Brain microvascular endothelial cell (primary cell): ENCODE data around the gene SLC22A12.
A peak's percentile ranks its signal among the peaks of the same experiment; 100 is the strongest.

Experiments
- DNase-seq: peaks from one replicate; pipeline ENCODE4 v3.0.0-alpha.2; 2020
- H3K27ac ChIP-seq: fragments of 250-450 bp; sonication (Bioruptor Pico); 2 replicates; pipeline ENCODE4 v1.5.1; 2020; ENCODE audit warnings: mild to moderate bottlenecking, moderate library complexity
- H3K27me3 ChIP-seq: fragments of 250-450 bp; sonication (Bioruptor Pico); replicated peaks from 2 replicates; pipeline ENCODE4 v1.5.1; 2020; ENCODE audit warnings: mild to moderate bottlenecking
- H3K36me3 ChIP-seq: fragments of 250-450 bp; sonication (Bioruptor Pico); replicated peaks from 2 replicates; pipeline ENCODE4 v1.5.1; 2020; ENCODE audit warnings: mild to moderate bottlenecking
- H3K4me3 ChIP-seq: 2 replicates; pipeline ENCODE4 v1.5.1; 2011; ENCODE audit warnings: low read depth, mild to moderate bottlenecking, control low read depth, low read length, moderate library complexity
- CTCF ChIP-seq: IDR thresholded peaks from 2 replicates; pipeline ENCODE4 v1.5.1; 2011; ENCODE audit warnings: low read depth, mild to moderate bottlenecking, moderate library complexity, low read length, control low read depth, inconsistent platforms; ENCODE audit errors: missing control alignments
- in situ Hi-C: cut with HindIII; loops from 2 replicates; pipeline ENCODE4 v1.10.0; 2017; ENCODE audit warnings: low sequenced_read_pairs, low pct_ligation_motif_present

Gene SLC22A12

DNA sequence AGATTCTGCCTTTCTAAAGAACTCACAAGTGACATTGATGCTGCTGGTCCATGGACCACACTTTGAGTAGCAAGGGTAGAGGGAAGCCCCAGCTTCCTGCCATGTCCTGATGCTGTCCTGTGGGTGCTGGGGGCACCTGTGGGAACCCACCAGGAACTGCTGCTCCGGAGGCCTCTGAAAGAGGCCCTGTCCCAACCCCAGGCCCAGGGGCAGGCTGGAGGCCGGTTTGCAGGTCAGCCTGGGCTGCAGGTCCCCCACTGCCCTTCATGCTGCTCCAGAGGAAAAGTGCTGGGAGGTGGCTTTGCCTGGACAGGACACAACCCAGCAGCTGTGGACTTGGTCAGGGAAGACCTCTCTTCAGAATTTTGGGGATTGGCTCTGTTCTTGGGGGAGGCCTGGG is 44.8 kb upstream of the SLC22A12 start:
- Histone ChIP-seq H3K27ac (no peak overlapping the region), H3K27me3 (no peaks in the 10 kb centered on the region), H3K4me3 (no peak overlapping the region), H3K36me3 (no peaks in the 10 kb centered on the region)
- in situ Hi-C loops = no loop called here
- no peak for TF ChIP-seq CTCF
- no peak for DNase-seq

DNA sequence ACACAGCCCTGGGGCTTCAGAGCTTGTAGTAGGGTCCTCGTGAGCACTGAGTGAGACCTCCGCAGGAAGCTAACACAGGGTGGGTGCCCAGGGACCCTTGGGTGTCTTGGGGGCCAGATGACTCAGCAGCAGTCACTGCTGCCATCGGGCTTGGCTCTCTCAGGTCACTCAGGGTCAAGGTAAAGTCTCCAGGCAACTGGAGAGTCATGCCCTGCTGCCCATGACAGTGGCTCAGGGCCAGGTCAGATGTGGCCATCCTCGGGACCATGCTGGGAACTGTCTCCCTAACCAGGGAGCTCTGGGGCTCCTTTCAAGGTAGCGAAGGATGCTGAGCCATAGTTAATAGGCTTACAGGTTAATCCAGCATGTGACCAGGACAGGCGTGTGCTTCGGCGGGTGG is 44.4 kb upstream of the SLC22A12 start:
- in situ Hi-C loops = no loop called here
- no peaks in the 10 kb centered on the region for H3K36me3 ChIP-seq
- no peak overlapping the region for H3K27ac ChIP-seq
- DNase-seq = no peak
- H3K27me3 ChIP-seq = no peaks in the 10 kb centered on the region
- H3K4me3 ChIP-seq = no peak overlapping the region
- no peak for TF ChIP-seq CTCF

- in situ Hi-C loops = no loop called here
- Histone ChIP-seq H3K36me3 (no peaks in the 10 kb centered on the region), H3K4me3 (no peak overlapping the region), H3K27me3 (no peaks in the 10 kb centered on the region), H3K27ac (no peak overlapping the region)
- DNase-seq = no peak
- TF ChIP-seq CTCF = no peak
Observed at GRCh38 chr11:64549969-64550368, 41.1 kb upstream of the SLC22A12 start.

GRCh38 chr11:64553554-64554201 is 37.3 kb upstream of the SLC22A12 start:
- Histone ChIP-seq H3K27me3 (no peaks in the 10 kb centered on the region), H3K36me3 (no peaks in the 10 kb centered on the region), H3K27ac (no peak overlapping the region), H3K4me3 (no peak overlapping the region)
- in situ Hi-C loops = no loop called here
- peak; percentile 34 for DNase-seq
- peak; percentile 99 for TF ChIP-seq CTCF

- no peak for TF ChIP-seq CTCF
- H3K27me3 ChIP-seq = no peaks in the 10 kb centered on the region
- DNase-seq = no peak
- in situ Hi-C loops = no loop called here
- no peak overlapping the region for H3K27ac ChIP-seq
- no peak overlapping the region for H3K4me3 ChIP-seq
- H3K36me3 ChIP-seq = no peaks in the 10 kb centered on the region
Observed at GRCh38 chr11:64556044-64556720, 34.8 kb upstream of the SLC22A12 start.
